HG02938 (cell line): ENCODE results near the gene SLC13A2.

Experiments used
- ATAC-seq: cut with Tn5 transposase; IDR thresholded peaks from one replicate; pipeline ENCODE4 v1.9.1; 2021; ENCODE audit warnings: mild to moderate bottlenecking, moderate library complexity; ENCODE audit not compliant: unreplicated experiment

Gene SLC13A2

DNA sequence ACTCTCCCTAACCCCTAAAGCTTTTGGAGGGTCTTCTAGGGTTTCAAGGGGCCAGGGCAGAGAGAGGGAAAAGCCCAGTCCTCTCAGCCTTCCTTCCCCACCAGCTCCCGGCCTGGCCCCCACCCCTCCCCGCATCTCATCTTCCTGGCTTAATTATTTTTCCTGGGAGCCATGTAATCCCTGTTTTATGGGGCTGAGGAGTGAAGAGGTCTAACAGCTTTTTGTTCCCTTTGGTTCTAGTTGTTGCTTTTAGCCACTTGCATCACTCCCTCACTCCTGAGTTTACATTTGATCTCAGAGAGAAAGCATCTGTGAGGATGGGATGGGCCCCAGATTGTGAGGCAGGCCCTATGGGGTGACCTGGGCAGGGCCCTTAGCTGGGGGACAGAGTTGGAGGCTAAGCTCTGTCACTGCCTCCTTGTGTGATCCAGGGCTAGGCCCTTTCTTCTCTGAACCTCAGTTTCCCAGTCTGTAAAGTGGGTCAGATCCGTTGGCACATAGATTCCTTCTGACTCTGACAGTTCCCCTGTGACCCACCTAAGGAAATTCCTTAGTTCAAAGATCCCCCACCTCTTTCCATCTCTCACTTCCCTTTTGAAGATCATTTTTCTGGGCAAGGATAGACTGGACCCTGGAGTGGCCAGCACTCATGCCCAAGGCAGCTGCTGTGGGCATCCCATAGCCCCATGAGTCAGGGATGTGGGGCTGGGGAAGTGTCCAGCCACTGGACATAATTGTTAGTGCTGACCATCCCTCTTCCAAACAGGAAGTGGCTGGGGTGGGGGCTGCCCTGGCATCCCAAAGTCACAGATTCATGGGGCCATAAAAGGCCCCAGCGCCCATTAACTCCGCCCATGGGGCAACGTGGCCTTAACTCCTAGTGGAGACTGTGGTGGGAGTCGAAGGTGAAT, 58.9 kb downstream of the SLC13A2 start:
- no peak for ATAC-seq

DNA sequence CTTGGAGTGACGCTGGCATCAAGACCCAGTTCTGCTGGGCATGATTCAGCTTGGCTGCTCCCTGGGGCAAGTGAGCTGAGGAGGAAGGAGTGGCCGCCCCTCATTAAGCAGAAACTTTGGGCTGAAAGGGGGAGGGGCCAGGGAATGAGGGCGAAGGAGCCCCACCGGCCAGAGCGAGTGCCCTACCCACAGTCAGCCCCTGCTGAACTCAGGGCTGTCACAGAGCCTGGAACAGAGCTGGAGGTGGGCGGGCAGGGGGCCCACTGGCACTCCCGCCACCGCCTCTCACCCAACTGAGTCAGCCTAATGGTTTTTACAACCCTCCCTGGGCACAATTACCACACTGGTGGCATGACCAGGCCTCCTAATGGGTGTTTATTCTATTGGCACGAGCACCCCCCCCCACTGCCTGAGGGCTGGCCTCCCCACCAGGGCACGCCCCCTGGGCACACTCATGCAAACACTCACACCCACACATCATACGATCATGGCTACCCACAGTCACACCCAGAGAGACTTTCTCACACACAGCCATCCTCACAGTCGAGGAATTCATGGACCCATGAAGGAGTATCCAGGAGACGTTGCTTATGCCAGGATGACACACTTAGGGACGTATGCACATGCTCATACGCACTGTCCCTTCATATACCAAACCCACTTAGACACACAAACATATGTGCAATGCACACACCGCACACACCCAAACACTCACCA, 59.8 kb downstream of the SLC13A2 start:
- ATAC-seq = no peak

DNA sequence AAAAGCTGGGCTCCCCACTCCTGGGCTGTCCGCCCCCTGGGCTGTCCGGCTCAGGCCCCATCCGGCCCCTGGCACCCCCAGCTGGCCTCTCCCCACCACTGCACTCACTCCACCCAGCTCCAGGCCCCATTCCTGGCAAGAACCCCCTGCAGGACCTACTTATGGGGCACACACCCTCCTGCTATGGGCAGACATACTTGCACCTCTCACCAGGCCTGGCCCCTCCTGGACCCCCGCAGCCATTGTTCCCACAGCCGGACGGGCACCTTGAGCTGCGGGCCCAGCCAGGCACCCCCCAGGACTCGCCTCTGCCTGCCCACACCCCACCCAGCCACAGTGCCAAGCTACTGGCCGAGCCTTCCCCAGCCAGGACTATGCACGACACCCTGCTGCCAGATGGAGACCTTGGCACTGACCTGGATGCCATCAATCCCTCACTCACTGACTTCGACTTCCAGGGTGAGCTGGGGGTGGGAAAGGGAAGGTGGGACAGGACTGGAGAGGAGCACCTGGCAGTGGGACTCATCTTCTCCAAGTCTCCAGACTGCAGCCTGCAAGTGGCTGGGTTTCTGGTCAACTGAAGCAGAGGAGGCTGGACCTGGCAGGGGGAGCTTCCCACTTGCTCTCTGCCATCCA, 61.4 kb downstream of the SLC13A2 start:
- ATAC-seq = no peak

DNA sequence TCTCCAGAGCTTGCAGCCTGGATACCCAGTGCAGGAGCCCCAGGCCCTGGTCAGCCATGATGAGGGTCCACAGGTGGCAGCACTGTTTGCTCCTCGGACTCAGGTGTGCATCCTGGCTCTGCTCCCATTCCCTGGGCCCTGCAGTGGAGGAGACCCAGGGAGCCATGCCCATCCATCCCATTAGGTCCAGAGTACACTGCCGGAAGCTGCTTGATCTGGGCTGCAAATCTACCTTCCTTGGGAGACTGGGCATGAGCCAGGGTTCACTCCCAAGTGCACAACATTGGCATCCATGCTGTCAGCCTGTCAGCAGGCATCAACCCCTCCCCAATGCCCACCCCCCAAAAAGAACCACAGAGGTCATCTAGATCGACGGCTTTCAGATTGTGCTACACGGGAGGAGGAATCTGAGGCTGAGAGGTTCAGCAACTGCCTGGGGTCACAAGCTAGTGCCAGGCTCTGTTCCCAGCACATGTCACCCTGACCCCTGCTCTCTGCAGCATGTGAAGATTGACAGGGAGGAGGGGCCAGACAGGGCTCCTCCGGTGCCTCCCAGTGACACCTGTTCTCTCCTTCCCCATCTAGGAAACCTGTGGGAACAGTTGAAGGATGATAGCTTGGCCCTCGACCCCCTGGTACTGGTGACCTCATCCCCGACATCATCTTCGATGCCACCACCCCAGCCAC, 63.2 kb downstream of the SLC13A2 start:
- no peak for ATAC-seq

DNA sequence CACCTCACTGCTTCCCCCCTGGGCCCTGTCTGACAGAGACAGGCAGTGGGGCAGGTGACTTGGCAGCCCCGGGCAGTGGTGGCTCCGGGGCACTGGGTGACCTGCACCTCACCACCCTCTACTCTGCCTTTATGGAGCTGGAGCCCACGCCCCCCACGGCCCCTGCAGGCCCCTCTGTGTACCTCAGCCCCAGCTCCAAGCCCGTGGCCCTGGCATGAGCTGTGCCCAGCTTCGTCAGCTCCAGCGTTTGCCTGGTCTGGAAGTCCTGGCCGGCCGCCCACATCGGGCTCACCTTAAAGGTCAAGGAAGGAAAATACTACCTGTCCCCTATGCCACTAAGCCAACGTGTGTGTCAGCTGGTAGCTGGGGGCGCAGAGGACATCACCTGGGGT, 63.8 kb downstream of the SLC13A2 start:
- ATAC-seq = no peak

DNA sequence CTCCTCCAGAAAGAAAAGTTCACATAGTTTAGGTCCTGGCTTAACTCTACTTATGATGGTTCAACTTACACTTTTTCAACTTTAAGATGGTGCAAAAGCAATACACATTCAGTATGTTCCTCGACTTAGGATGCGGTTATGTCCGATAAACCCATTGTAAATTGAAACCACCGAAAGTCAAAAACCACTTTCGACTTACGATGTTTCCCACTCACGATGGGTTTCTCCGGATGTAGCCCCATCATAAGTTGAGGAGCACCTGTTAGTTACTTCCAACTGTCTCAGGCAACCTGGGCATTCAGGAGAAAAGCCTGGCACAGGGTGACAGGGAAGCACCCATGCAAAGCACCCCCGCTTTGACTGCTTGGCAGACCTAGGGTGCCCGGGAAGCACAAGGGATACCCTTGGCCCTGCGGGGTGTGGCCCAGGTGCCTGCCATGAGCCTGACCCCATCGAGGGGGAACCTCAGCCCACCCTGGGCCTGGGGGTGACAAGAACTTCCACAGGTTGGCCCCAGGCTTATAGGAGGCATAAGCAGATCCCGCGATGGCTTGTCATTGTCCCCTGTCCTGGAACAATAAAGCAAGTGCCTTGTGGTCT, 65.0 kb downstream of the SLC13A2 start:
- no peak for ATAC-seq

DNA sequence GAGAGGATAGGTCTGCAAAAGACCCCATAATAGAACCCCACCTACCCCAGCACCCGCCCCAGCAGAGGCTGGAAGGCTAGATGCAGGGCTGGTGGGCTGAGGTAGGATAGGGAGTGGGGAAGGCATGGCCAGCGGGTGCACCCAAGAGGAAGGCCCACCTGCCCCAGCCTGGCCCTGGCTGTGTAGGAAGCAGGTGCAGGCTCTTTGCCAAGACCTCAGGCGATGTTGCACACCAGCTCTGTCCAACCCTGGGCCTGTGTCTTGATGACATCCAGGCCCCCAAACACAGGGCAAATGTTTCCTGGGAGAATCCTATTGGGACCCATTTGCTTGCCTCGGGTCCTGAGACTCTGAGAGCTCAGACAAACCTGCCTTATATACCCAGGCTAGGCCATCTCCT, 66.8 kb downstream of the SLC13A2 start:
- no peak for ATAC-seq

DNA sequence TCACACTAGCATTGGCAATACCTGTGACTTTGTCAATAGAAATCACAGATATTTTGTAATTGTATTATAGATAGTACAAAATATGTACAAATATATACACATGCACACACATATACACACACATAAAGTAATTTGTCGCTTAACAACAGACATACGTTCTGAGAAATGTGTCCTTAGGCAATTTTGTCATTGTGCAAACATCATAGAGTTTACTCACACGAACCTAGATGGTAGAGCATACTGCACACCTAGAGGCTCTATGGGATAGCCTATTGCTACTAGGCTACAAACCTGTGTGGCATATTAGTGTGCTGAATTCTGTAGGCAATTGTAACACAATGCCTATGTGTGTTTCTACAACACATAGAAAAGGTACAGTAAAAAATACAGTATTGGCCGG, 68.0 kb downstream of the SLC13A2 start:
- no peak for ATAC-seq

DNA sequence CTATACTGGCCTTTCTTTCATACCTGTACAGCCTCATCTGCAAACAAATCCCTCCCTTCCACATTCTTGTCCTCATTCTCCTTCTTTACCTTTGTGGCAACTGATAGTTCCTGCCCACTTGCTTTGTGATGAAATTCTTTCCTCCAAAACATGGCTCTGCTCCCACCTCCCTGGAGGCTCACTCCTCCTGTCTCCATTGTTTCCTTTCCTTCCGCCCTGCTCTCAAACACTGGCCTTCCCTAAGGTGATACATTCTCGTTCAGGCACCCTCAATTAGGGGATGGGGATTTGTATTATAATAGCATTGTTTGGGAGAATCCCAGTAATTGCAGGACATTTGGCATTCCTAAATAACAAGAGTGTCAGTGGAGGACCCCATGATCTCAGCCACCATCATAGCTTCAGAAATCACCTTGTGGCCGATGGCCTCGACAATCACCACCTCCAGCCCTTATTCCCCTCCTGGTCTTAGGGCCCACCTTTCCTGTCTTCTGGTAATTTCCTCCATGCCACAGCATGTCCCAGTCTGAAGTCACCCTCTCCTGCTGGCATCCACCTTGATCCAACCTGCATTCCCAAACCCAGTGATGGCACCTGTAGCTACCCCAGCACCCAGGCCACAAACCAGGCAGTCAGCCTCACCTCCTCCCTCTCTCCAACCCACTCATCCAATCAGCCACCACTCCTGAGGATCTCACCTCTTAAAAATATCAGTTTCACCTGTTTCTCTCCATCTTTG, 71.1 kb downstream of the SLC13A2 start:
- ATAC-seq = no peak

DNA sequence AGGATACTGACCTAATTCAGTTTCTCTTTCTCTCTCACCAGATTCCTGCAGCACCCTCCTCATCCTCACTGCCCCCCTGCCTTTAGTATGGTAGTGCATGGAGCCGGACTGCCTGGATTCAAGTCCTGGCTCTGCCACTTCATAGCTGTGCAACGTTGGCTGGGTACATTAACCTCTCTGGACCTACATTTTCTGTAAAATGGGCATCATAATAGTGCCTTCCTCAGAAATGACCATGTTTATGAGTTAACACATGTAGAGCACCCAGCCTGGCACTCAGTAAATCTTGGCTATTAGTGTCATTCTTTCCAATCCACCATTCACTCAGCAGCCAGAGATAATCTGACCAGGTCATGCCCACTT, 71.7 kb downstream of the SLC13A2 start:
- no peak for ATAC-seq

DNA sequence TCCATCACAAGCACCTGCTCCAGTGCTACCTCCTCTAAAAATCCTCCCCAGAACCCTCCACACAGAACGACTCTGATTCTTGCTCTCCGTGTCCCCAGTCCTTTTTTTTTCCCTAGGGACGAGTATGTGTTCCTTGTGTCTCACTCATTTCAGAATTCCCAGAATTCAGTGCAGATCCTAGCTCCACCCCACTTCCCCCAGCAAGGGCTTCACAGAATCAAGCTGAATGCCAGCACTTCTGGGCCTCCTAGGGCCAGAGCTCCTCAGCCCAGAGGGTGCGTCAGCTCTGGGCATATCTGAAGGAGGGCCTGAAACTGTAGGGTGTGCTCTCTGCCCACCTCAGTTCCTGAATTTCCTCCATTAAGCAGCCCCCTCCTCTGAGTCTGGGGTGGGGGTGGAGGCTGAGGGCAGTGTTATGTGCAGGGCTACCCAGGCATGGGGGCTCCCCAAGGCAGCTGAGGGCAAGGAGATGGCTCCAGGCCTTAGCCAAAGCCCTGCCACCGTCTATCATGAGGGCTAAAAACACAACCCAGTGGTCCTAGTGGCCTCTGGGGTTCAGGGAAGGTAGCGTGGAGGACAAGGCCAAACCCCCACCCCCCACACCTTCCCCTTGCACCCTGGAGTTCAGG, 72.5 kb downstream of the SLC13A2 start:
- ATAC-seq = no peak

DNA sequence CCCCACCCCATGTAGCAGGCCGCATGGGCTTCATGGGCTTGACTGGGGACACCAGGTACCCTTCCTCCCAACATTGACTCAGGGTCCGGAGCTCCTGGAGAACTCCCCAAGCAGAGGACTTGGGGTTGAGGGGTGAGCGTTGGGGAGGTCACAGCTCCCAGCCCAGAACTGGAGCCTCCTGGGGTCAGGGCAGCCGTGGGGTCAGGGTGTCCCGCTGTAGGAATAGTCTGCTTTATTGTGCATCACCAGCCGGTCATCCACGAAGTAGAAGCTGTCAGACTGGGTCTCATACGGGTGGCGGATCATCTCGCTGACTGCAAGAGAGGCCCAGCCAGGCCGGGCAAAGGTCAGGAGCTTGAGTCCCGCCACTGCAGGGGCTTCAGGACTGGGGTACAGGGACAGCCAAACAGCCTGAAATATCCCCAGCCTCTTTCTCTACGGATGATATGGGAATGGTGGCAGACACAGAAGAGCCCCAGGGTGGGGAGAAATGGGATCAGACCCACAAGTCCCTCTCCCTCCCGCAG, 73.7 kb downstream of the SLC13A2 start:
- no peak for ATAC-seq
